HG03139 (cell line): ENCODE measurements around the gene PARD3B.

Experiments used
- ATAC-seq: cut with Tn5 transposase; IDR thresholded peaks from one replicate; pipeline ENCODE4 v1.9.1; 2021; ENCODE audit not compliant: unreplicated experiment

PARD3B gene

DNA sequence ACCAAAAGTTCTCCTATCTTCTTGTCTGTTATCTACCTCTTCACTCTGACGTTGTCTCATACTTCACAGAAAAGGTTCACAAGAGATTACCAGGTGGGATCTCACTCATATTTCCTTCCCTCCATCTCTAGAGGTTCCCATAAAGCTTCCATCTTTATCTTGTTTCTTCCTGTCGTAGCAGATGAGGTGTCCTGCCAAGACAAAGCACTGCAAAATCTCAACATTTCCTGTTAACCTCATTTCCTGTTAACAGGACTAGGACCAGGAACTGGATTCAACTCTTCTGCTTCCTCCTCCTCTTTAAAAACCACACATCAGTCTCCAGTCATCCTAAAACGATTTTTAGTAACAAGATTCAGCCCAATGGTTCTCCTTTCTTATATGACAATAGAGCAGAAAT, 624.2 kb downstream of the PARD3B start:
- ATAC-seq, result no peak

DNA sequence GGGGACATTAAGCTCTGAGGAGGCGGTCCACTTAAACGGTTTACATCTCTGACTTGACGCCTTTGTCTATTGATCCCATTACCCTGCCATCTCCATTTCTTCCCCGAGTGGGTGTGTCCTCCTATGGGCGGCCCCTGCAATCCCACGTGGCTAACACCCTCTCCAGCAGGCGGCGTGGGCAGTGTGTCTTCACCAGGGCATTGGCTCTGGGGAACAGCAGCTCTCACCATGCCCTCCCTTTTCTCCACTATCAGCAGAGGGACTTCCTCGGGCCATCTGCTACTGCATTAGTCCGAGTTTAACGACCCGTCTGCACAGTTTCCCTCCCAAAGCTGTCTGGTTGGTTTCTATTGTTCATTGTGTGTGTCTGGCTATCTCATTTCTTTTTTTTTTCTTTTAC, 625.1 kb downstream of the PARD3B start:
- no peak for ATAC-seq

DNA sequence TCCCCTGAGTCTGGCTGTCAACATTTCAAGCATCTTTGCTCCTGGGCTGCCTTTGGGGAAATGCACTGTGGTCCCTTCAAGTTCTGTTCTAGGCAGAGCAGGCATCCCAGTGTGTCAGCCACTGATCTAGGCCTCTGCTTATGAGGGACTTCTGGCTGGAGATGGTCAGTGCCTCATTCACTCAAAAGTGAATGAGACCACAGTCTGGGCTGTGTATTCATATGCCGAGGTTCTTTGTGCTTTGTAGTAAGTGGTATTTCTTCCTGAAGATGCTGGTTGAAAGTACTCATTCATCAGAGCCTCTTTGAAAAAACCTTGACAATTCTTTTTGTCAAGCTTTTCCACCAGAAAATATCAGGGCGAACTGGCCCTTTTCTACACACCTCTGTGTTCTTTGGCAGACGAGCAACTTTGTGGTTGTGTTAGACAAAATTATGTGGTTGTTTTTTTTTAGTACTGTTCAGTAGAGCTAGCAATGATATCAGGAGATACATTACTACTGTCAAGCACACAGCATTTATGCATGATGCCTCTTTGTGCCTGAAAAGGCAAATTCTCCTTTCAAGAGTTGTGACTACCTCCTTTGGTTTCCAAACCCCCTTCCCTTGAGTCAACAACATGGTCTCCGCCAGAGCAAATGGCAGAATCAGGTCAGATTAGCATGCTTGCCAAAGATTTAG, 626.1 kb downstream of the PARD3B start:
- ATAC-seq, result no peak

DNA sequence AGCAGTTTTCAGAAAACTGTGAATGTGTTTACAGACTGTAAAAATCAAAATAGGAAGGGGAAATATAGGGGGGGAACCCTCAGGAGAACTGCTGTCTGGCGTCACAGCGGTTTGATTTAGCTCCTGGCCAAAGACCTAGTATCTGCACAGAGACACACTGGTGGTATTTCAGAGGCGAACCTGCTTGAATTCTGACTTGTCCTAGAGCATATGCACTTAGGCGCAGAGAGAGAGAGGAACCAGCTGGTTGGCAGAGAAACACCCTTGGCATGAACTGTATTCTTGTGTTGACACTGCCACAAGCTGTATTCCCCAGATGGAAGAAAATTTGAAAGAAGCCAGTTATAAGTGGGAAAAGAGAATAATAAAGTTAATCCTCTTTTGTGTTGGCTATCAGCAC, 630.6 kb downstream of the PARD3B start:
- no peak for ATAC-seq

DNA sequence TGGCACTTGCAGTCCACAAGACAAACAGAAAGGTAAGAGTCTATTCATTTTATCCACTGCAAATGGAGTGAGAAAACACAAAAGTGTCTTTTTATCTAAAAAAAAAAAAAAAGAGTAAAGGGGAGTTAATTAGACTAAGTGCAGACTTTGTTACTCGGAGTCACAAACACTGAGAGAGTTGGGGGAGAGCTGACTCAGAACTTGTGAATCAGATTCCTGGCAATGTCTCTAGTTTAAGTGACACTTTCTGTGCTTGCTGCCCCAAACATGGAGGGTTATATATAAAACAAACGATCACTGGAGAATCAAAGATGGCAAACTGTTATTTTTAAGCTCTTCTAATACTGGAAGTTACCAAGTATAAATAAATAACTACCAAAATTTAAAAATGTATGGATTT, 631.3 kb downstream of the PARD3B start:
- no peak for ATAC-seq

DNA sequence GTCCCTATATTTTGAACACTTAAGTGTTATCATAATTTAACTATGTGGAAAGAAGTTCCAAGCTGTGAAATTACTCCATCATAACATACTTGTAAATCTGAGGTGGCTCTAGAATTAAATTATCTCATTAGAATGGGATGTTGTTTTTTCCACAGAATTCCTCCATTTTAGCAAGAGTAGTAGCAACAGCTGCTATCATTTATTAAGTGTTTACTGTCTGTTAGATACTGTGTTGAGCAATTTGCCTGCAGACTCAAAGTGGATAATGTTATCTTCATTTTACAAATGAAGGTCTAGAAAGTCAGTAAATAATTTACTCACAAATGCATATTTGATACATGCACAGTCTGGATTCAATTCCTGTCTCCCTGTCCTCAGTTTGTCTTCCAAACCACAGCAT, 632.3 kb downstream of the PARD3B start:
- ATAC-seq, result no peak

DNA sequence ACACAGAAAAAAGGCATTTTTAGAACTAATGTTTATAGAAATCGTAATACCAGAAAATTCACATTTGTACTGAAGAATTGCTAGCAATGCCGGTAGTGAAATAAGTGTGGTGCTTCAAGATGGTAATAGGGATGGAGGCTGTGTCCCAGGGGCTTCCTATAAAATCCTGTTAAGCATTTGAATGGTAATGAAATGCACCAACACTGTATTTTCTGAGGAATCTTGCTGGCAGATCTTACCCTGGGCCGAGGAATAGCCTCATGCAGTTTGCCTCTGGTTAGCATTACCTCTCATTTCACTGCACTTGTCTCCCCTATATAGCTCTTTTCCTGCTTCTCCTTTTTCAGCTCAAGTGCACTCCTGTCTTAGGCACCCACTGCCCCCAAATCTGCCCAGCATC, 635.5 kb downstream of the PARD3B start:
- ATAC-seq, result no peak

DNA sequence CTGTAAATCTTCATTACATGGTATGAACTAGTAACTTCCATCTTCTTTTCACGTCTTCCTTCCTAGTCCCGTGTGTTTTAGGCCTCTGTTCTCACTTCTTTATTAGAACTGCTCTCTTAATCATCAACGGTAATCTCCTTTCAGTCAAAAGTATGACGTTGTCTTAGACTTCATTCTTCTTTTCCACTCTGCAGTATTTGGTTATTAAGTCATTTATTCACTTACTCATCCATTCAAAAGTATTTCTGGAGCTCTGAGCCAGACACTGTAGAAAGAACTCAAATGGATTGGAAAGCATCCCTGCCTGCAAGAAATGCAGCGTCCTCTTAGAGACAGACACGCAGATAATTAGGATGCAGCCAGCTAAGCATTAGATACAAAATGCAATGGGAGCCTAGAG, 642.5 kb downstream of the PARD3B start:
- ATAC-seq, result no peak

DNA sequence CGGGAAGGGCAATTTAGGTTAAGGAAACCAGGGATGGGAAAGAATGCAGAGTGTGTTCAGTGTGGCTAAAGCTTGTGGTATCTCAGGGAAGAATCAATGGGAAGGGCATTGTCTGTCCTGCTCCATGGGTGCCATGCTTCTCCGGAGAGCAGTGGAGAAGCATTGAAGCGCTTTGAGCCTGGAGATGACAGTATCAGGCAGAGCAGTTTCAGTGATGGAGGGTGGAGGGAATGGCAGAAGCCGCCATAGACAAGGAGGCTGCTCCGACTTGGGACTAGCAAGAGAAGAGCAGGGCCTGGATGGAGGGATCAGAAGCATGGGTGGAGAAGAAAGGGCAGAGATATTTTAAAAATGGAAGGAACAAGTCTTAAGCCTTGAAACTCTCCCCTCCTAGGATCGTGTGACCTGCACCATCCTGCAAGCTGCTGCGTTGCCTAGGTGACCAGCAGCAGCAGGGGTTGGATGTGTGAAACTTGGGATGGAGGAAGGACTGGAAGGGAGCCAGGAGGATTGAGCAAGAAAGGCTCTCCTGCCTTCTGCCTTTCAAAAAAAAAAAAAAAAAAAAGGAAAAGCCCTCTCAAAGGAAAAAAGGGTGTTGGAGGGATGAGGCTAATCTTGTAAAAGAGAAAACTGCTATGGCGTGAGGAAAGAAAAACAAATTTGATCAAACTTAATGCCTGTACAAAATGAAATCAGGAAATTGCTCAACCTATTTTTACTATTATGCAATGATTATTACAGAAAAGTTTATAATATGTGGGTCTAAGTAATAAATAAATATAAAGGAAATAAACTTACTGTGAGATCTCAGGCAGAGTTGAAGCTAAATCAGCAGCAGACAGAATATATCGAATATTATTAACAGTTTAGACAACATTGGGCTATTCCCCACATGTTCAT, 643.2 kb downstream of the PARD3B start:
- no peak for ATAC-seq

DNA sequence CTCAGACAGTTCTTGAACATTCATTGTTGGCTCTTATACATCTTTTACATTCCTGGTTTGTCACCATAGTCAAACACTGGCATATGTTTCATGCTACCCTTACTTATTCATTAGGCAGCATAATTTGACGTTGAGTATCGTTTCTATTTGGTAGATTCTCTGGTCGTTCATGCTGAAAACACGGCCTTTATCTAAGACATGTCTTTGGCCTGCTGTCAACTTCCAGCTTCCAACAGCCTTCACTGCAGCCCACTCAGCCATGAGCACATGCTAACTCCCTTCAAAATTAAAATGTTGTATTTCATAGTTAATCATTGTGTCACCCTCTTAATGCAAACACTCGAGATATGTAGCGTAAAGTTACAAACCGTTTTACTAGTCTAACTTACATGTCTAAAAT, 644.0 kb downstream of the PARD3B start:
- no peak for ATAC-seq

DNA sequence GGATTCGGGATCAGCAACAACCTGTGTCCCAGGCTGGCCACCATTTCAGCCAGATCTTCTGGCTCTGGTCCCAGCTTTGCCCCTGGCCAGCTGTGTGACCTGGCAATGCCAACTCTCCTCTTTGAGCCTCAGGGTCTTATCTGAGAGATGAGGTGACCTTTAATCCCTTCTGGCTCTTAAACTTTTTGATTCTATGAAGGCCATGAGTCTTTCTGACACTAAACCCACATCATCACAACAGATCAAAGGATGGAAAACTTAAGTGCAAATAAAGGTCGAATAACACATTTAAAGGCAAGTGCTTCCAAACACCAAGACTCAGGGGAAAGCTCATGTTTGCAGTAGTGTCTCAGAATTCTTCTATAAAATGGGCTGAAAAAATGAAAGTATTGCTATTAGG, 645.3 kb downstream of the PARD3B start:
- no peak for ATAC-seq

DNA sequence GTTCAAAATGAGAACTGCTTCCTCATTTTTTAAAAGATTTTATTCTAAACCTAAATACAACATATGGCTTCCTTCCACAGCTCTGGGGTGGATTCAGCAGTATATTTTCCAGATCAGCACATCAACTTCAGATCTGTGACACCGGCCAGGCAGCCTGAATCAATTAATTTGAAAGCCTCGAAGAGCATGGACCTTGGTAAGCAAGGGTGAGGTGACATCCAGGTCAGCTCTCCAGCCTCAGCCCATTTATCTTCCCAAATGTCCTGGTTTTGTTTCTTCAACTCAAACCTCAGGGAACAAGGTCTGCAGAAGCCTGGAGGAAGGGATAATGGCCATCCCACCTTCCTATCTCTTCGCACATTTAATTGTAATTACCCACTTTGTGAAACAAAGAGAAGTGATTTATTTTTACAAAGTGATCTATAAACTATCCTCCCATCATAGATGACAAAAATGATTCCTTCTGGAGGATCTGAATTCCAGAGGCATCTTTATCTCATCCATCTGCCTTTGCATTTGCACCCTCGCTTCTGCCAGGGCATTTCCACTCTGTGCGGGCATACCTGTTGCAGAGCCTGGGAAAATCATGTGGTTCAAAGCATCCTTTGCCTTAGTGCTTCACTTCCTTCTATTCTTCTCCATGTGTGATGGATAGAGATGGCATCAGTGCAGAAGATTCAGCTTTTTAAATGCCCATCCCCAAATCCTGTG, 648.0 kb downstream of the PARD3B start:
- no peak for ATAC-seq

DNA sequence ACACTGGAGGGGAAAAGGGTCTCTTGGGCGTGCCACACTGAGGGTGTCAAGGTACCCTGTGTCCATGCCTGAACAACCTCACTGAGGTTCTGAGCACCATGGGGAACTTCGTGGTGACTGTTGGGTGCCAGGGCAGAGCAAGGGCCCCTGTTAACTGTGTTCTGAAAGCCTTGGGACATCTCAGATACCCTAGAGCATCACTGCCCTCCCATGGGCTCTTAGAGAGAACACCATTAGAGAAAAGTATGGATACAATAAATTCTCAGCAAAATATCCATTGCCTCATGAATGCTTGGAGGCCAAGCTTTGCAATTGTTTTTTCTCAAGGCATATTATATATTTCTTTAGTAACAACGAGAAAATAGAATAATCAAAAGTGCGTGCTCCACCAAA, 648.6 kb downstream of the PARD3B start:
- ATAC-seq, result no peak

DNA sequence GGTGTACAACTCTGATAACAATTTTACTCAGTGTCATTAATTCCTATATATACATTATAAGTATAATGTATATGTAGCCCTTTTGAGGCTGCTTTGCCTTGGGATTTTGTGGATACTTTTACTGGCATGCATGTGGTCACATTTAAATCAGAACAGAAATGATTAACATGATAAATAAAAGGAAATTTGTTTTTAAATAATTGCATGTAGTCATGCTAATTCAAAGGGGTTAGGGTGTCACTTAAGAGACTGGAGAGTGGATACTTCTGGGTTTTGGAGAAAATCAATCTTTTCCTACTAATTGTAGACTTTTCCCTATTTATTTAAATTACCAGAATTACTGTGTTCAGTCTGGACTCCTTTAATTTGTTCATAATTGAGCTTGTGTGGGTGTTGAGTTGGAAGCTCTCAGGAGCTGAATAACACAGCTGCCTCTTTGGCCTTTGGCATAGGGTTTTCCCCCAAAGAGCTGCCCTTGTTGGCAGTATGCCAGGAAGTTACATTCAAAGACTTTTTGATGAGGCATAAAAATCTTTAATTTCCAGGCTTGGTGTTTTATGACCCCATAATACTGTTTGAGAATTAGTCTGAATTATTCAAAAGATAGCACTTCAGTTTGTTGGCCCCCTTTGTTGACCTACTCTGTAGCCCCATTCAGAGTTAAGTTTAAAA, 652.3 kb downstream of the PARD3B start:
- no peak for ATAC-seq

DNA sequence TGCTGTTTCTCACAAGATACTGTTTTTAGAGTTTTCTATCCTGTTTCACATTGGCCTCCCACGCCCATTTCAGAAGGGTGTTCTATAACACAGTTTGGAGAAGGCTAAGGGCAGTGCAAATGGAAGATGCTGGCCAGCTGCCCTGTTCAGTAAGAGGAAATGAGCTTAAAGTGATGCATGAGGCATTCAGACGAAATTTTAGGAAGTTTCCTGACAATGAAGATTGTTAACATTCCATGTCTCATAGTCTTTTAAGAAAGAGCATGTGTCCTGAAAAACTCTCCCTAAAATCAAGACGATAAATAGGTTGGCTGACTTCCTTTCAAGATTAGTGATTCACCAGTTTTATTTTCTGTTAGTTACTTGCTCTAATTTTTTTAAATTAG, 652.9 kb downstream of the PARD3B start:
- ATAC-seq, result no peak

DNA sequence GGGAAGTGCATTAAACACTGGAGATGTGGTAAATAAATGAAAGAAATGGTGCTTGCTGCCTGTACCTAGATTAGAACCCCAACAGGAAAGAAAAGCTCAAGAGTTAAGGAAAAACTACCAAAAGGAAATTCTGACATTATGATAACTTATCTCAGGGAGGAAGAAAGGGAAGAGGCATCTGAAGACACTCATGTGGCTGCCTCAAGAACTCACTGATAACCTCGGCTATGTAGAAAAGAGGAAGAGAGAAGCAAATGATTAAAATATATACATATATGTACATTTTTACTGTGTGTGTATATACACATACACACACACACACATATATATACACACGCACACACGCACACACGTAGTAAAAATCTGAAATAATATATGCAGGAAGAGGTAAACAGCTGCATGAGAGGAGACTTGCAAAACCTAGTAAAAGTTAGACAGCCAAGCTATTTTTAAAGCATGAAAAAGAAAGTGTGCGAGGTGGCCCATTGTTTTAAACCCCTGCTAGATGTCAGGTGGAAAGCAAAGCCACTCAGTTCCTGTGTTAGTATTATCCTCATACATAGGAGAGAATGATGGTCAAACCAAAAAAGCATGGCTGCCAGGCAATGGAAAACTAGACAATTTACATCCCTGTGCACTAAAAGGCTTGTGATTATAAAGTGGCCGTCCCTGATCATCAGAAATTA, 654.0 kb downstream of the PARD3B start:
- ATAC-seq, result no peak

DNA sequence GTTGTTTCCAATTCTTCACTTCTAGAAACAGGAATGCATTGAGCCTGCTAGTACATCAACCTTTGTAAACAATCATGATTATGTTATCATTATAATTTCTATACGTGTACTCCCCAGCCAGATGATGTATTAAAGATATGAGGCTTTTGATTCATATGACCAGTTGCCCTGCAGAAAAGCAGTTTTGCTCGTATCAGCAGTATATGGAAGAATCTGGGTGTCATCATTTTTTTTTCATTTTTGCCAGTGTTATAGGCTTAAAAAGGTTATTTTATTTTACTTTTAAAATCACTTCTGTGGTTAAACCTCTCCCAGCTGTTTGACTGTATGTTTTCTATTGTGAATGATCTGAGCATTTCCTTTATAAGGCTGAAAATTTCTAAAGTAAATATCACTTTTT, 665.2 kb downstream of the PARD3B start:
- ATAC-seq, result no peak

DNA sequence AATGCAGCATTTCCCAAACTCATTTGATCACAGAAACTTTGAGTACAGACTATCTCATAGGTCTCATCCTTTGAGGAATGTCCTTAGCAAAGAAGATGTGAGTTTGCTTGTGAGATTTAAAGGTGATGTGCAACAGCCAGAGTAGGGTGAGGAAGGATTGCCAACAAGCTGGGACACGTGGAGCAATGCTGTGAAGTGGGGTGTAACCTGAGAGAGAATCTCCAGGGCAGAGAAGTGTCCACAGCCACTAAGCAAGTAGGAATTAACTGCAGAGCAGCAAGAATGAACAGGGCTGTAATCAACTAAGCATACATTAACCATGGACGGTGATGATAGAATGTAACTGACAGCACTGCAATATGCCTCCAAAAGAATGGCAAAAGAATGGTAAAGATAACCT, 667.1 kb downstream of the PARD3B start:
- no peak for ATAC-seq

DNA sequence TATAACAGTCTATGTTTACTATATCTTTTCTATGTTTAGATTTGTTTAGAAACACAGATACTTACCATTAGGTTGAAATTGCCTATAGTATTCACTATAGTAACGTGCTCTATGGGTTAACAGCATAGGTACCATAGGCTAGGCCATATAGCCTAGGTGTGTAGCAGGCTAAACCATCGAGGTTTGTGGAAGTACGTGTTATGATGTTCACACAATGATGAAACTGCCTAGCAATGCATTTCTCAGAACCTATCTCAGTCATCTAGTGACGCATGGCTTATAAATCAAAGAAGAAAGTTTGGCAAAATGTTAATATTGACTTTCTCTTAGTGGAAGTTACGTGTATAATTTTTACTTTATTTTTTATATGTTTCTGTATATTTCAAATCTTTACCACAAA, 670.8 kb downstream of the PARD3B start:
- ATAC-seq, result no peak

DNA sequence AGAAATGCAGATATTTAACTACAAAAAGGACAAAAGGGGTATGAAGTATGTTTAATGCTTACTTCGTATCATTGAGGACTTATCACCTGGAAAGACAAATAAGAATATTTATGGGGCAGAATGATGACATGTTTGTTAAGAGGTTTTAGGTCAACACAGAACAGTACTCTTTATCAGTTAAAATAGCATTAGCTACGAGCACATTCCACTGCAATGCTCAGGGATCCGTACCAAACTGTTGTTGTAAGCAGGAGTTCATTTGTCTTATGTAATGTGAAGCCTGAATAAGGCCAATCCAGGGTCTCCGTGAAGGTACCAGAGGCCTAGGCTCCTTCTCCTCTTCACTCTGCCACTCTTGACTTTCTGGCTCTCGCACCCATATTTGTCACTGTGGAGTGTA, 671.3 kb downstream of the PARD3B start:
- ATAC-seq, result no peak

DNA sequence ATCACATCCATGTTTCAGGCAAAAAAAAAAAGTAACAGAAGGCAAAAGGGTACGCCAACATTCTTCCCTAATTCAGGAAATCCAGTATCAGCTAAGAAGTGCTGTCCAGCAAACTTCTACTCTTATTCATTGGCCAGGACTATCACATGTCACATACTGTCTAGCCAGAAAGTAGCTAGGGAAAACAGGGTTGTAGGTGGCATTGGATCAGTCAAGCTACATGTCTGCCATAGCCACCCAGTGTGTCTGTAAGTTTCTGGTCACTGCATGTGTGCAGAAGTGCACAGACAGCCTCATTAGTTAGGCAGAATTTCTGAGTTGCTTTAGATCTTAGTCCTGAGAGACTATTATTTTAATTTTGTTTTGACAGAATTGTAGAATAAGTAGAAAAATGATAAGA, 671.7 kb downstream of the PARD3B start:
- no peak for ATAC-seq
